ENCODE data around the gene OR5K4. TPM values are rescaled to one million over a fixed set of nuclear protein-coding genes. Genes with fewer than 3 reads are reported as not detected.

Gene OR5K4
- total and polyA plus RNA-seq, 9 of the 15 experiments (the other 6 are each of a cell fraction or from before 2014, with no cell fraction given): not detected

DNA sequence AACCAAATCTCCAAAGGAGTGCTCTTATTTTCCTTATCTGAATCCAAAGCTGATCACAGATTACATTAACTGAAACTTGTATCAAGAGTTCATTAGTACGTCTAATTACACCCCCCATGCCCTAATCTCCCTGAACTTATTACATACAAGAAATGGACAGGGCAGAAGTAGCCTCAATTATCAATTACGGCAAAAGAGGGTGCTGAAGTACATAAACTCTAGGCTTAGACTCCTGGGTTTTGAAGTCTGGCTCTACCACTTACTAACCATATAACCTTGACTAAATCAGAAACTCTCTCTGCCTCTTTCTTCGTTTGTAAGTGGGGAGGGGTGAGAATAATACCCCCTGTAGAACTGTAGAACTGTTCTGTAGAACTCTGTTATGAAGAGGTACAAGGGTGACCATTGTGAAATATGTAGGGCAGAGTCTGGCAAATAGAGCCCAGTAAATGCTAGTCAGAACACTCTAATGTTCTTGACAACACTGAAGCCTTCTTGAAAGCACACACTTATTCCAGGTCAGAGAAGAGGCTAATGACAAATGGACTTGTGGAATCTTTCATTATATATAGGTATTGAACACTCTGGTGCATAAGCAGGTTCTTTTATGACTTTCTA lies 19.6 kb upstream of the OR5K4 start:
- Histone ChIP-seq H3K27ac (ENCODE audit: extremely low read depth, low read depth, low read length) (no peak overlapping the region), H3K4me2 (ENCODE audit: insufficient read depth, low read length) (no peak overlapping the region), H3K36me3 (ENCODE audit: control insufficient read depth, insufficient read depth, low read length) (no peaks in the 10 kb centered on the region), H3K4me3 (no peak overlapping the region), H3K4me1 (replicated peaks in 1 of 2; ENCODE audit: control insufficient read depth in 2 of 2, insufficient read depth in 2 of 2, low read length in 2 of 2) (no peaks in the 10 kb centered on the region), H4K20me1 (replicated peaks; ENCODE audit: control insufficient read depth, insufficient read depth, low read length) (no peaks in the 10 kb centered on the region), H2AFZ (ENCODE audit: low read depth, low read length) (no peak overlapping the region), H3K79me2 (ENCODE audit: control insufficient read depth, insufficient read depth, low read length) (no peaks in the 10 kb centered on the region), H3K9ac (ENCODE audit: insufficient read depth in 1 of 2, low read depth in 2 of 2, low read length in 2 of 2) (no peak overlapping the region), H3K9me3 (replicated peaks; ENCODE audit: control insufficient read depth, insufficient read depth, low read depth, low read length) (no peaks in the 10 kb centered on the region), H3K27me3 (ENCODE audit: control insufficient read depth in 2 of 2, insufficient read depth in 2 of 2, low read length in 2 of 2) (no peaks in the 10 kb centered on the region), H3K9me1 (ENCODE audit: control insufficient read depth, insufficient read depth, low read length) (no peaks in the 10 kb centered on the region)
- FAIRE-seq: no peak
- BruUV-seq (replicated peaks): no TSS peak
- intact Hi-C loops (cut with micrococcal nuclease) (no loop called here), in situ Hi-C loops (cut with MboI) (loop anchor here (5.0 kb wide), 1 partner anchor 292 kb away; no protein-coding TSS in a partner anchor)
- no peak for ATAC-seq
- WGBS (ENCODE audit: insufficient coverage, low coverage, missing lambda C conversion rate): 0% methylated on average over 3 of the region's 3 CpGs
- ChIA-PET POLR2A (no interaction called here), CTCF (ENCODE audit: low intra/inter-chr PET ratio) (no interaction called here)
- no peak for DNase-seq (ENCODE audit: extremely low read depth in 1 of 4, low spot score in 3 of 4)
- TF ChIP-seq, protein P1, sequence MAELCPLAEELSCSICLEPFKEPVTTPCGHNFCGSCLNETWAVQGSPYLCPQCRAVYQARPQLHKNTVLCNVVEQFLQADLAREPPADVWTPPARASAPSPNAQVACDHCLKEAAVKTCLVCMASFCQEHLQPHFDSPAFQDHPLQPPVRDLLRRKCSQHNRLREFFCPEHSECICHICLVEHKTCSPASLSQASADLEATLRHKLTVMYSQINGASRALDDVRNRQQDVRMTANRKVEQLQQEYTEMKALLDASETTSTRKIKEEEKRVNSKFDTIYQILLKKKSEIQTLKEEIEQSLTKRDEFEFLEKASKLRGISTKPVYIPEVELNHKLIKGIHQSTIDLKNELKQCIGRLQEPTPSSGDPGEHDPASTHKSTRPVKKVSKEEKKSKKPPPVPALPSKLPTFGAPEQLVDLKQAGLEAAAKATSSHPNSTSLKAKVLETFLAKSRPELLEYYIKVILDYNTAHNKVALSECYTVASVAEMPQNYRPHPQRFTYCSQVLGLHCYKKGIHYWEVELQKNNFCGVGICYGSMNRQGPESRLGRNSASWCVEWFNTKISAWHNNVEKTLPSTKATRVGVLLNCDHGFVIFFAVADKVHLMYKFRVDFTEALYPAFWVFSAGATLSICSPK (IDR thresholded peaks at IDR 0.05; ENCODE audit: borderline replicate concordance): no peak
- TF ChIP-seq, protein P2, sequence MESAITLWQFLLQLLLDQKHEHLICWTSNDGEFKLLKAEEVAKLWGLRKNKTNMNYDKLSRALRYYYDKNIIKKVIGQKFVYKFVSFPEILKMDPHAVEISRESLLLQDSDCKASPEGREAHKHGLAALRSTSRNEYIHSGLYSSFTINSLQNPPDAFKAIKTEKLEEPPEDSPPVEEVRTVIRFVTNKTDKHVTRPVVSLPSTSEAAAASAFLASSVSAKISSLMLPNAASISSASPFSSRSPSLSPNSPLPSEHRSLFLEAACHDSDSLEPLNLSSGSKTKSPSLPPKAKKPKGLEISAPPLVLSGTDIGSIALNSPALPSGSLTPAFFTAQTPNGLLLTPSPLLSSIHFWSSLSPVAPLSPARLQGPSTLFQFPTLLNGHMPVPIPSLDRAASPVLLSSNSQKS (CRISPR knock-in tag; IDR thresholded peaks at IDR 0.05): no peak
- TF ChIP-seq ZNF668 (CRISPR knock-in tag; IDR thresholded peaks at IDR 0.05) (no peak), ZNF124 (CRISPR knock-in tag; IDR thresholded peaks at IDR 0.05) (no peak), IFI16 (CRISPR knock-in tag; IDR thresholded peaks at IDR 0.05) (no peak), XRCC5 (IDR thresholded peaks at IDR 0.05; ENCODE audit: low read depth, low read length) (no peak), HMG20A (CRISPR knock-in tag; conservative IDR thresholded peaks at IDR 0.05) (no peak), ZNF76 (CRISPR knock-in tag; IDR thresholded peaks at IDR 0.05; ENCODE audit: borderline replicate concordance) (no peak), ZNF584 (CRISPR knock-in tag; IDR thresholded peaks at IDR 0.05; ENCODE audit: low read depth) (no peak), HNRNPH1 (optimal IDR thresholded peaks at IDR 0.05; ENCODE audit: low read depth, low read length) (no peak), KAT2B (IDR thresholded peaks at IDR 0.05; ENCODE audit: low read depth, low read length) (no peak), BDP1 (IDR thresholded peaks at IDR 0.05; ENCODE audit: insufficient read depth, insufficient read length) (no peak), TBL1XR1 (IDR thresholded peaks at IDR 0.05; ENCODE audit: low read length in 2 of 2) (no peak), PURB (CRISPR knock-in tag; IDR thresholded peaks at IDR 0.05; ENCODE audit: low read depth) (no peak)
- TF ChIP-seq, protein P3, sequence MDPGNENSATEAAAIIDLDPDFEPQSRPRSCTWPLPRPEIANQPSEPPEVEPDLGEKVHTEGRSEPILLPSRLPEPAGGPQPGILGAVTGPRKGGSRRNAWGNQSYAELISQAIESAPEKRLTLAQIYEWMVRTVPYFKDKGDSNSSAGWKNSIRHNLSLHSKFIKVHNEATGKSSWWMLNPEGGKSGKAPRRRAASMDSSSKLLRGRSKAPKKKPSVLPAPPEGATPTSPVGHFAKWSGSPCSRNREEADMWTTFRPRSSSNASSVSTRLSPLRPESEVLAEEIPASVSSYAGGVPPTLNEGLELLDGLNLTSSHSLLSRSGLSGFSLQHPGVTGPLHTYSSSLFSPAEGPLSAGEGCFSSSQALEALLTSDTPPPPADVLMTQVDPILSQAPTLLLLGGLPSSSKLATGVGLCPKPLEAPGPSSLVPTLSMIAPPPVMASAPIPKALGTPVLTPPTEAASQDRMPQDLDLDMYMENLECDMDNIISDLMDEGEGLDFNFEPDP (CRISPR knock-in tag; IDR thresholded peaks at IDR 0.05): no peak
- TF ChIP-seq, protein P4, sequence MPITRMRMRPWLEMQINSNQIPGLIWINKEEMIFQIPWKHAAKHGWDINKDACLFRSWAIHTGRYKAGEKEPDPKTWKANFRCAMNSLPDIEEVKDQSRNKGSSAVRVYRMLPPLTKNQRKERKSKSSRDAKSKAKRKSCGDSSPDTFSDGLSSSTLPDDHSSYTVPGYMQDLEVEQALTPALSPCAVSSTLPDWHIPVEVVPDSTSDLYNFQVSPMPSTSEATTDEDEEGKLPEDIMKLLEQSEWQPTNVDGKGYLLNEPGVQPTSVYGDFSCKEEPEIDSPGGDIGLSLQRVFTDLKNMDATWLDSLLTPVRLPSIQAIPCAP (CRISPR knock-in tag; IDR thresholded peaks at IDR 0.05; ENCODE audit: borderline replicate concordance): no peak
- TF ChIP-seq, protein P5, sequence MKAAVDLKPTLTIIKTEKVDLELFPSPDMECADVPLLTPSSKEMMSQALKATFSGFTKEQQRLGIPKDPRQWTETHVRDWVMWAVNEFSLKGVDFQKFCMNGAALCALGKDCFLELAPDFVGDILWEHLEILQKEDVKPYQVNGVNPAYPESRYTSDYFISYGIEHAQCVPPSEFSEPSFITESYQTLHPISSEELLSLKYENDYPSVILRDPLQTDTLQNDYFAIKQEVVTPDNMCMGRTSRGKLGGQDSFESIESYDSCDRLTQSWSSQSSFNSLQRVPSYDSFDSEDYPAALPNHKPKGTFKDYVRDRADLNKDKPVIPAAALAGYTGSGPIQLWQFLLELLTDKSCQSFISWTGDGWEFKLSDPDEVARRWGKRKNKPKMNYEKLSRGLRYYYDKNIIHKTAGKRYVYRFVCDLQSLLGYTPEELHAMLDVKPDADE (conservative IDR thresholded peaks at IDR 0.05; ENCODE audit: control insufficient read depth, low read depth, low read length): no peak

Data from K562 (cell line).